WTC11 (cell line): ENCODE data around the gene S100PBP. TPM values are rescaled to one million over a fixed set of nuclear protein-coding genes. Genes with fewer than 3 reads are reported as not detected.

Experiments
- ATF6 ChIP-seq: sonication (generic); formaldehyde crosslinking; IDR thresholded peaks from 2 replicates; pipeline ENCODE4 v1.8.1; 2023; ENCODE audit warnings: mild to moderate bottlenecking, missing genetic modification reagents
- E2F1 ChIP-seq: sonication (generic); formaldehyde crosslinking; IDR thresholded peaks from 2 replicates; pipeline ENCODE4 v1.8.0; 2022; ENCODE audit warnings: mild to moderate bottlenecking, missing genetic modification reagents
- E2F5 ChIP-seq: sonication (generic); formaldehyde crosslinking; IDR thresholded peaks from 2 replicates; pipeline ENCODE4 v1.8.1; 2022; ENCODE audit warnings: mild to moderate bottlenecking, moderate library complexity, missing genetic modification reagents
- ELF4 ChIP-seq: sonication (generic); formaldehyde crosslinking; IDR thresholded peaks from 2 replicates; pipeline ENCODE4 v1.8.1; 2022; ENCODE audit warnings: low read depth, mild to moderate bottlenecking, moderate library complexity, missing genetic modification reagents
- FOXJ3 ChIP-seq: sonication (generic); formaldehyde crosslinking; IDR thresholded peaks from 2 replicates; pipeline ENCODE4 v1.9.0; 2021; ENCODE audit warnings: missing genetic modification reagents, mild to moderate bottlenecking, borderline replicate concordance
- FOXK1 ChIP-seq: sonication (generic); formaldehyde crosslinking; IDR thresholded peaks from 2 replicates; pipeline ENCODE4 v1.8.0; 2022; ENCODE audit warnings: mild to moderate bottlenecking, moderate library complexity, missing genetic modification reagents
- HMGXB4 ChIP-seq: sonication (generic); formaldehyde crosslinking; IDR thresholded peaks from 2 replicates; pipeline ENCODE4 v1.8.1; 2023; ENCODE audit warnings: mild to moderate bottlenecking, moderate library complexity, missing genetic modification reagents
- IRF1 ChIP-seq: sonication (generic); formaldehyde crosslinking; IDR thresholded peaks from 2 replicates; pipeline ENCODE4 v1.8.0; 2023; ENCODE audit warnings: missing genetic modification reagents
- KAT7 ChIP-seq: sonication (generic); formaldehyde crosslinking; IDR thresholded peaks from 2 replicates; pipeline ENCODE4 v1.8.1; 2023; ENCODE audit warnings: missing genetic modification reagents, mild to moderate bottlenecking, borderline replicate concordance
- MAX ChIP-seq: sonication (generic); formaldehyde crosslinking; IDR thresholded peaks from 2 replicates; pipeline ENCODE4 v1.8.0; 2022; ENCODE audit warnings: mild to moderate bottlenecking, missing genetic modification reagents
- MLX ChIP-seq: sonication (generic); formaldehyde crosslinking; IDR thresholded peaks from 2 replicates; pipeline ENCODE4 v1.8.1; 2023; ENCODE audit warnings: mild to moderate bottlenecking, missing genetic modification reagents, moderate library complexity
- RELA ChIP-seq: sonication (generic); formaldehyde crosslinking; IDR thresholded peaks from 2 replicates; pipeline ENCODE4 v1.8.1; 2022; ENCODE audit warnings: missing genetic modification reagents, mild to moderate bottlenecking, borderline replicate concordance
- TEAD4 ChIP-seq: sonication (generic); formaldehyde crosslinking; IDR thresholded peaks from 2 replicates; pipeline ENCODE4 v1.8.0; 2022; ENCODE audit warnings: mild to moderate bottlenecking, missing genetic modification reagents
- USF1 ChIP-seq: sonication (generic); formaldehyde crosslinking; IDR thresholded peaks from 2 replicates; pipeline ENCODE4 v1.8.0; 2022; ENCODE audit warnings: mild to moderate bottlenecking, missing genetic modification reagents
- ZMAT4 ChIP-seq: fragments of 250-450 bp; sonication (Bioruptor Pico); IDR thresholded peaks from 2 replicates; pipeline ENCODE4 v1.9.0; 2021; ENCODE audit warnings: mild to moderate bottlenecking
- ZNF263 ChIP-seq: sonication (generic); formaldehyde crosslinking; IDR thresholded peaks from 2 replicates; pipeline ENCODE4 v1.8.1; 2022; ENCODE audit warnings: low read depth, mild to moderate bottlenecking, moderate library complexity, missing genetic modification reagents
- ZNF396 ChIP-seq: fragments of 250-450 bp; sonication (Bioruptor Pico); IDR thresholded peaks from 2 replicates; pipeline ENCODE4 v1.8.0; 2021; ENCODE audit warnings: mild to moderate bottlenecking, moderate library complexity, borderline replicate concordance
- ZNF512 ChIP-seq: sonication (generic); formaldehyde crosslinking; IDR thresholded peaks from 2 replicates; pipeline ENCODE4 v1.8.1; 2022; ENCODE audit warnings: missing genetic modification reagents, borderline replicate concordance
- total RNA-seq: library from RNA; stranded (reverse); gene quantifications from 3 replicates; pipeline ENCODE4 v1.2.3, GENCODE V29; 2021

Gene S100PBP
- total RNA-seq, 1 experiment from 2014 or later = 62.9 TPM

GRCh38 chr1:32886004-32886827 is 68.8 kb downstream of the S100PBP start, which contains the start of gene HPCA (continued):
- TF ChIP-seq USF1 (CRISPR knock-in tag) (peak; percentile 90), FOXJ3 (peak; percentile 89; the same call in 1 of the 2 replicates), TEAD4 (CRISPR knock-in tag) (peak; percentile 98), ELF4 (CRISPR knock-in tag) (peak; percentile 98), ZNF263 (CRISPR knock-in tag) (peak; percentile 69; the same call in 1 of the 2 replicates), E2F1 (CRISPR knock-in tag) (peak; percentile 98), ZNF512 (CRISPR knock-in tag) (no peak; the same call in 1 of the 2 replicates), ZMAT4 (CRISPR knock-in tag) (no peak), MAX (peak; percentile 94), IRF1 (CRISPR knock-in tag) (peak; percentile 96), HMGXB4 (CRISPR knock-in tag) (peak; percentile 90), RELA (peak; percentile 98), ZNF396 (peak; percentile 98; the same call in 1 of the 2 replicates), MLX (CRISPR knock-in tag) (peak; percentile 90; the same call in 1 of the 2 replicates), E2F5 (peak; percentile 94), KAT7 (CRISPR knock-in tag) (peak; percentile 97), FOXK1 (CRISPR knock-in tag) (peak; percentile 94), ATF6 (CRISPR knock-in tag) (peak; percentile 92)
